ENCODE measurements around the gene NUP107.

The NUP107 gene

DNA sequence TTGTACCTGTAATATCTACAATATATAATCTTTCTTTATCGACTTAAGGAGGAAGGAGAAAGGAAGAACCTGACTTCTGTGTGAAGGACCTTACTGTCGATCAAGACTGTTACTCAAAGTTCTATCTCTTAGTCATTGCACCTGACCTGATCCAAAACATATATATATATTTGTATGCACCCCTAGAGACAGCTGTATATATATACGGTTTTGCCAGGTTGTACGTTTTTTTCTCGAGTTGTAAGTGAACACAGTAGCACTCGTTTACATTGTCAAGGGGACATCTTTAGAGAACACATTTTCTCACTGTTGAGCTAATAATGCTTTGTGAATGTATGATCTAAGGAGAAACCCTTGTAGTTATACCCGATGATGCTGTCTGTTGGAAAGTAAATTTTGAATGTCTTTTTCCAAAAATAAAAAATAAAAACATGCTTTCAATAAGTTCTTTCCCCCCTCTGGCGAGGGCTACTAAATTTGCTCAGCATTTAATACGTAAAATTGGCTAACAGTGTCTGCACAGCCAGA, 58.7 kb downstream of the NUP107 start:
- no peak for DNase-seq

- DNase-seq = peak; percentile 92
These were observed 59.3 kb downstream of the NUP107 start, which contains the start of gene SLC35E3 for GRCh38 chr12:68745904-68746571. TSS of gene SLC35E3 (plus strand) at chr12:68746176. CDS start at chr12:68746378, 202 bp downstream.

- peak; percentile 26 for DNase-seq
These were observed 59.9 kb downstream of the NUP107 start for GRCh38 chr12:68746572-68747180.

GRCh38 chr12:68749443-68749842, 62.7 kb downstream of the NUP107 start:
- no peak for DNase-seq

DNA sequence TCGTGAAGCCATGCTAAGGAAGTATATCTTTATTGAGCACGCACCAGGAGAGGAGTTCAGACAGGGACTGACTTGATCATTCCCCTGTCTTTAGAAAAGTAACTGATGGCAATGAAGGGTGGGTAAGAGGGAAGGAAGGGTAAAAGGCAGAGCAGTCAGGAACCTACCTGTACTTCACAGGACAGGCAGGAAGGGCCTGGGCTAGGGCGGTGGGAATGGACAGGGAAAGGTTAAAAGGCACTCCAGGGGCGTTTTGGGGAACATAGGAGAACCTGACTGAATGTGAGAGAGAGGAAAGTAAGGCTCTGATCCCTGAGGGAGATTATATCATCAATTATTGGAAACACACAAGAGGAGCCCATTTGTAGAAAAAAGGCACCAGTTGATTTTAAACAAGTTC, 63.1 kb downstream of the NUP107 start:
- DNase-seq = no peak

GRCh38 chr12:68750506-68750905, 63.7 kb downstream of the NUP107 start:
- no peak for DNase-seq

- no peak for DNase-seq
These were observed 68.9 kb downstream of the NUP107 start for GRCh38 chr12:68755536-68756243.

- no peak for DNase-seq
These were observed 73.1 kb downstream of the NUP107 start for GRCh38 chr12:68759852-68760251.

DNA sequence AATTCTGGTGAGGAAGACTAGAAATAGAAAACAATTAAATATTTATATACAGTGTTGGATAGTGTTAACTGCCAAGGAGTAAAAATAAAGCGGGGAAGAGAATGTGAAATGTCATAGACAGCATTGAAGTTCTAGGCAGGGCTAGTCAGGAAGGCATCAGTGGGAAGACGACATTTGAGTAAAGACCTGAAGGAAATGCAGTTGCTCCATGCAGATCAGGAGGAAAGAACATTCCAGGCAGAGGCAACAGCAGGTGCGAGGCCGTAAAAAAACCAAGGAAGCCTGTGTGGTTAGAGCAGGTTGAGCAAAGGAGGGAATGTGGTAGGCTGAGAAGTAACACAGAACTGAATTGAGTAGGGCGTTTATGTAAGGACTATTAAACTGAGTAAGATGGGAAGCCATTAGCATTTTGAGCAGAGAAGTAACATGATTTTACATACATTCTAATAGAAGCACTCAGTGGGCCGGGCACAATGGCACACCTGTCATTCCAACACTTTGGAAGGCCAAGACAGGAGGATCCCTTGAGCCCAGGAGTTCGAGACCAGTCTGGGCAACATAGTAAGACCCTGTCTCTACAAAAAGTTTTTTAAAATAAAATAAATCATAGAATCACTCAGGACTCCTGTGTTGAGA, 74.1 kb downstream of the NUP107 start:
- no peak for DNase-seq

DNA sequence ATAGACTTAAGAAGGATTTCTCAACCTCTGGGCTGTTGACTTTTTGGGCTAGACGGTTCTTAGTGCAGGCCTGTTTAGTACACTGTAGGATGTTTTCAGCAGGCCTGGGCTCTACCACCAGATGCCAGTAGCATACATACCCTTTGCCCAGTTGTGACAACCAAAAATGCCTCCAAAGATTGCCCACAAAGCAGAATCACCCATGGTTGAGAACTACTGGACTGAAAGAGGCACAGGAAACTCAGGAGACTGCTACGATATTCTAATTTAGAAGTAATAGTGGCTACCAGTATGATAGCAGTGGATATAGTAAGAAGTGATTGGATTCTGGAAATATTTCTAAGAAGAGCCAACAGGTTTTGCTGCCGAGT, 74.6 kb downstream of the NUP107 start:
- DNase-seq = no peak

GRCh38 chr12:68761901-68762630, 75.3 kb downstream of the NUP107 start:
- no peak for DNase-seq

DNA sequence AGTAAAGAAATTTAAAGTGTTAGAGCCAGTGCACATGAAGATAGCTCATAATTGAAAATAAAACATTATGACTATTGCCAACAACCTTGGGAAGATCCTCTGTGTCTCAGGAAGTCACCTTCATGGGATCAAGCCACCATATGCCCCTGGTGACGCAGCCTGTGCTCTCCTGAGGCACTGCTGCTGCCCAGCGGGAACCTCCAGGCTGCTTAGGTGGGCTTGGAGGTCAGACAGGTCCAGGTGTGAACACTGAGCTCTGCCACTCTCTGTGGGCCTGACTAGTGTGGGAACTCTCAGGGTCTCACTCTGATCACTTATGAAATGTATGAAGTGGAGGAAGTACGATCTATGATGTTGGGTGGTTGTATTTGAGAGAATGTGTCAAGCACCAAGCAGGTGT, 75.9 kb downstream of the NUP107 start:
- DNase-seq = no peak

DNA sequence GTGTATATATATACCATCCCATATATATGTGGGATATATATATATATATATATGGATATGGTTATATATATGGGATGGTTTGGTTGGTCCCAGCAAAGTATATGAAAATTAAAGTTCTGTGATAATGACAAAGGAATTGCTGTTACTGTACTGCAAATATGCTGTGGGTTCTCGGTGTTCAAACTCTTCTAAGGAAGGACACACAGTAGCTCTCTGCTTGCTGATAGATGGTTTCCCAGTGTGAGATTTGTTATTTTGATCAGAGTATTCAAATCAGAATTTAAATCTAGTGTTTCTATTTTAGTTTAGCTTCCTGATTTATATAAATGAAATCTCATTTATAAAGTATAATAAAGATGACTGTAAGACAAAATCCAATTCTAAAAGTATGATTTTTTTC, 78.9 kb downstream of the NUP107 start:
- no peak for DNase-seq

GRCh38 chr12:68766646-68767045, 79.9 kb downstream of the NUP107 start:
- DNase-seq = no peak

DNA sequence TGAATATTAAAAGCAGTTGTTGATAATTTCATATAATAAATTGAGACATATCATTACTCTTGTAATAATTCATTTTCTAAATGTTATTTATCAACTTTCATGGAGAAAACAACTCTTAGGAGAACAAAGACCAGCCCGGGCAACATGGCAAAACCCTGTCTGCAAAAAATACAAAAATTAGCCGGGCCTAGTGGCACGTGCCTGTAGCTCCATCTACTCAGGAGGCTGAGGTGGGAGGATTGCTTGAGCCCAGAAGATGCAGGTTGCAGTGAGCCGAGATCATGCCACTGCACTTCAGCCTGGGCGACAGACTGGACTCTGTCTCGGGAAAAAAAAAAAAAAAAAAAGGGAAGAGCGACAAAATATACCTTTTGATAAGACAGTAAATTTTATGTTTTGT, 80.4 kb downstream of the NUP107 start:
- DNase-seq = no peak

DNA sequence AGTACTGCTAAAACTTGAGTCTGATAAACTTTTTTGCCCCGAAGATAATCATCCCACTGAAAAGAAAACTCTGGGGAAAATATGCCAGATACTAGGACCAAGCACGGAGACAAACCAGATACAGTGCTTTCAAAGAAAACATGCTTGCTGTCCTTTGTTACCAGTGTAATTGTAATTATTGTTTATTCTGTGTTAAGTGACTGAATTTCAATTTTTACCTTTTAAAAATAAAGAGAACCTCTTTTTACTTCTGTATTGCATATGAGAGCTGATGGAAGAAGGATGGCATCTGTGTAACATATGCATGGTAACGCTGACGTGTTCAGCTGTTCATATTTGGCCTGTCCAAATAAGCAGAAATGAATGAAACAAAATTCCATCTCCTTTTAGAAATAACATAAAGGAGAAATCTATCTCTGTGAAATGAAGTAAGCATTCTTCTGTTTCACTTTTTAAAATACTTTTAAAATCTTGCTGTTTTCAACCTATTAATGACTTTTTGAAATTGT, 81.7 kb downstream of the NUP107 start:
- no peak for DNase-seq

GRCh38 chr12:68769941-68770340, 83.2 kb downstream of the NUP107 start:
- no peak for DNase-seq

GRCh38 chr12:68771223-68771925, 84.6 kb downstream of the NUP107 start:
- DNase-seq = no peak

DNA sequence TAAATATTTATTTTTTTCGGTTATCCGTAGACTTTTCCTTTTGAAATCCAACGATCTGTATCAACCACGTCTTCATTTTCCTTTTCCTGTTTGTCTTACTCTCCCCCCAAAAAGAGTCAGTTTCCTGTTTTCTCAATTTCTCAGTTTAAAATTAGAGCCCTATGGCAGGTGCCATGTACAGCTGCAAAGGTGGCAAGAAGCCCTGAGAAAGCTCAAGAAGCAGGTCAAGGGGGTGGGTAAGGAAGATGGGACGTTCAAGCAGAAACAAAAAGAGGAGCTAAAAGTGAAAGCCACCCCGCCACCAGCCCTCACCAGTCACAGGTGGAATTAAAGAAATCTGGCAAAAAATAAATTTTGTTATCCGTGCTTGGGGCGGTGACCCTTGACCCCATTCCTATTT, 85.9 kb downstream of the NUP107 start:
- DNase-seq = no peak

DNA sequence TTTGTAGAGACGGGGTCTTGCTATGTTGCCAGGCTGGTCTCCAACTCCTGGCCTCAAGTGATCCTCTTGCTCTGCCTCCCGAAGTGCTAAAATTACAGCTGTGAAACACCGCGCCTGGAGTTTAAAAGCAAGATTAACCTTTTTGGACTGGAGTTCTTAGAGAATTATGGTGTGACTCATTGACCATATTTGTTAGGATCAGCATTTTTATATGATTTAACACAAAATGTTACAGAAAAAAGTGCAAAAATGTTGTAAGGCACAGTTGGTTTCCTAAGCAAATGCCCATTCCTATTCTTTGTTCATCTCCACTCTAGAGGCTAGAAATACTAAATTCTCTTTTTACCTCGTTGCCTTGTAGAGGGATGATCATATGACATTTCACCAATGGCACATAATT, 86.8 kb downstream of the NUP107 start:
- no peak for DNase-seq

GRCh38 chr12:68775121-68775630, 88.4 kb downstream of the NUP107 start:
- no peak for DNase-seq

All from NCI-H2171 treated with DMSO at 0.1 percent for 48 hours (cell line).